NCI-H748 treated with DMSO at 0.1 percent for 48 hours (cell line): Measurements from ENCODE around the gene FAM131C.
A peak's percentile ranks its signal among the peaks of the same experiment; 100 is the strongest.

Experiments used
- DNase-seq: peaks from one replicate; lab custom pipeline; 2025; lab: John Stamatoyannopoulos, UW

FAM131C gene

DNA sequence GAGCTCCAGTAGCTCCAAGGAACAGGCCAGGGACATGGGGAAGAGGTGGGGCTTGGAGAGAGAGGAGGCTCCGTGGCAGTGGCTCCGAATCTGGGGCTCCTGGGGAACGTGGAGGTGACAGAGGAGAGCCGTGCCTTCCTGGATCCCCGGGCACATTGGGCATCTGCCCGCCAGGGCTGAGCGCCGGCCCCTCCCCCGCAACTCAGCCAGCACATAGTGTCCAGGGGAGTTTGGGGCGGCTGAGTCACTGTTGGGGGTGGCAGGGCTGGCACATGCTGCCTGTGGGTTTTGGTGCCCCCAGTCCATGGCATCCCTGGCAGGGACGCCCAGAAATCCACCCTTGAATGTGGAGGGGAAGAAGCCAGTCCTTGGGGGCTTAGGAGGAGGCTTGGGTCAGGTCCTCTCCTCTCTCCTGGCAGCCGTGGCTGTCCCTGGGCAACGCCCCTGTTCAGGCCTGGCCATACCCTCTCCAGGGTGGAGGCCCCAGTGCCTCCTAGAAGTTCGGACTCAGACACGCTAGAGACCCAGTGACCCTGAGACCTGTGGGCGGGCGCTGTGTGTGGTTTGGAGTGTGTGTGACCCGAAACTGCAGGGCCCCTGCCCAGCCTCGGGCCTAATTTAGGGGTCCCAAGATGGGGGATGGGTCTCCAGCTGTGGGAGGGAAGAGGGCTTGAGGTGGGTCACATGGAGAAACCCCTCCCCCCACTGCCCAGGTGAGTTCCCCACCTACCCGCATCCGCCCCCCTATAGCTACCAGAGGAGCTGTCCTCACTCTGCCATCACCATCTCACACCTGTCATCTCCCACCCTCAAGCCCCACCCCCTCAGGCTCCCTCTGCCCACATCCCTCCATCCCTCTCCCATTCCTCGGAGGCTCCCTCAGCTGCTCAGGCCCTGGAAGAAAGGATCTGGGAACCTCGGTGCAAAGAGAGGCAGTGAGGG is 57.2 kb downstream of the FAM131C start:
- no peak for DNase-seq

DNA sequence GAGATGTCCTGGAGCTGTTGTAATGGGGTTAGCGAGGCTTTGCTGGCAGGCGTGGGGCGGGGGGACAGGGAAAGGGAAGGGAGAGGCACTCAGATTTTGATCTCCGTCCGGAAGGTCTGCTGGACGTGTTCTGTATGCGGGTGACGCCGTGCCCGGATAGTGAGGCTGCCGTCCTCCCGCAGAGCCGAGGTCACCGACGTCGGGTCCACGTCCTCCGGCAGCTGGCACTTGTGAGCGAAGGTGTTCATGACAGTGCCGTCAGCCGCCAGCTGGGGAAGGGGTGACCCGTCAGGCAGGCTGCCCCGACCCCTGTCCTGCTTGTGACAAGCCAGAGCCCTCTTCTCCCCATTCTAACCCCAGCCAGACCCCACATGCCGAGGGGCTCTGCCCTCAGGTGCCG is 58.0 kb downstream of the FAM131C start:
- no peak for DNase-seq

DNA sequence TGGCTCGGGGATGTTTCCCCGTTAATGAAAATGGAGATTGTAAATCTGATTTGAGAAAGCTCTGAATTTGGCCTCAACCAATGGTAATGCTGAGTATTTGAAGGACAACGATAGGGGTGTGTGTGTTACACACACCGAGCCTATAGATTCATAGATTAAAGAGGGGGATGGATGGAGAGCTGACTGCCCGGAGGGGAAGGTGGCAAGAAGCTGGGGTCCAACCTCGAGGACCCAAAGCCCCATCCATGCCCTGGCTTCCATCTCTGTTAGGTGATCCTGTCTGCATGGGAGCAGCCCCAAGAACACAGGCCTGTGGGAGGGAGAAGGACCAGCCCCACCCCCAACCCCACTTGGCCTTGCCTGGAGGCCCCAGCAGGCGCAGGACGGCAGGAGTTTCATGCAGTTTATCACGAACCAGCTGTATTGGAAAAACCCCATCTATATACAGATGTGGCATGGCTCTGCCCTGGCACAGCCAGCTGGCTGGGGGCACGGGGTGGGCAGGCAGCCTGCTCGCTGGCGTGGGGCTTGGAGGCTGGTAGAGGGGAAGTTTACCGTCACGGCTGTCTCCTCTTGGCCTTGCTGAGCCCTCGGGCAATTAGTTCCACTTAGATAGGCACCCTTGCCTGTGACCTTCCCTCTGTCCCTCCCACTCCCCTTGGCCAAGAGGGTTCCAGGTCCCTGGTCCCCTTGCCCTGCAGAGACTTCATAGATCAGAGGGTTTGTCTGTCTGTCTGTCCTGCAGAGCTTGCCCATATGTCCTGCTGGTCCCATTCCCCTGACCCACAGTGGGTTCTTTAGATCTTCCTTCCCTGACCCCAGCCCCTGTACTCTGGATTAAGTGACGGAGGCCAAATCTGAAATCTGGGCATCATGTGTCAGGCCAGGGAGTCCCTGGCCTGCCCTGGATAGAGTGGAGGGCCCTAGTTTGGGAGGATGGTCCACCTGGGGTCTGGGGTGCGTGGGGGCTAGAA is 58.7 kb downstream of the FAM131C start:
- DNase-seq, result no peak

DNA sequence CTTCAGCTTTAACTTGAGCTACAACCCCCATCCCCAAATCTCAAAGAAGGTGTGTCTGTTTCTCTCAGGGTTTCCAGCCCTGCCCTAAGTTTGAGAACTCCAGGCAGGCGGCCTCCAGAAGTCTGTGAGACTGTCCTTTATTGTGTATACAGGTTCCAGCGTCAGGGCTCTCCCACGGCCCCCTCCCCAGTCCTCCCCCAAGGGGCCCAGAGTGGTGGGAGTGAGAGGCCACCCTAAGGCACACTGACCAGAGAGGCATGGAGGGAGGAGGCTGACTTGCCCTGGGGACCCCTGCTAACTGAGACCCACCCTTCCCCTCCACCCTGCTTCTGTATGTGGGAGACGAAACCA is 59.6 kb downstream of the FAM131C start:
- DNase-seq, result no peak

DNA sequence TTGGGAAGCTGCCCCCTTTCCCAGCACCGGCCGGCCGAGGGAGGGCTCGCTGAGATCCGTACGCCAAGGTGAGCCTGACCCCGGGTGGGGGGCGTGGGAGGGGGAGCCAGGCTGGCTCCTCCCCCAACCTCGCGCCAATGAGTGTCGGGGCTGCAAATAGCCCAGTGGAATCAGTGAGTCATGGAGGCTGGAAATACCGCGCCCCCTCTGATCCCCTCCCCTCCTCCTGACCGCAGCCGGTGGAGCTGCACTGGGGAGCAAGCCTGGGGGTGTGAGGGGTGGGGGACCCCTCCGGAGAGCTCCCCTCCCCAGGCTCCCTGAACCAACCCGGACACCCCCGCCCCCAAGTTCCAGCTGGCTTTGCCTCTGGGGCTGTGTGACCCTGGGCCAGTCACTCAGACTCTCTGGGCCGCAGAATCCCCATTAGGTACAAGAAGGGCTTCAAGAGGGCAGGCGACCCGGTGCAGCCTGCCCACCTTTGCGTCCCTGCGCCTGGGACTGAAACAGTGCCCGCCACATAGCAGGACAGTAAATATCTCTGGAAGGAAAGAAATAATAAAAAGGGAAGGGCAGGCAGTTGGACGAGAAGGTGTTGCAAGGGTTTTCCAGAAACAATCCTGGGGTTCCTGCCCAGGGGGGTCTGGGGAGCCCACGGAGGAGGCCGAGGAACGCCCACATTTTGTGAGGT is 60.1 kb downstream of the FAM131C start:
- no peak for DNase-seq

DNA sequence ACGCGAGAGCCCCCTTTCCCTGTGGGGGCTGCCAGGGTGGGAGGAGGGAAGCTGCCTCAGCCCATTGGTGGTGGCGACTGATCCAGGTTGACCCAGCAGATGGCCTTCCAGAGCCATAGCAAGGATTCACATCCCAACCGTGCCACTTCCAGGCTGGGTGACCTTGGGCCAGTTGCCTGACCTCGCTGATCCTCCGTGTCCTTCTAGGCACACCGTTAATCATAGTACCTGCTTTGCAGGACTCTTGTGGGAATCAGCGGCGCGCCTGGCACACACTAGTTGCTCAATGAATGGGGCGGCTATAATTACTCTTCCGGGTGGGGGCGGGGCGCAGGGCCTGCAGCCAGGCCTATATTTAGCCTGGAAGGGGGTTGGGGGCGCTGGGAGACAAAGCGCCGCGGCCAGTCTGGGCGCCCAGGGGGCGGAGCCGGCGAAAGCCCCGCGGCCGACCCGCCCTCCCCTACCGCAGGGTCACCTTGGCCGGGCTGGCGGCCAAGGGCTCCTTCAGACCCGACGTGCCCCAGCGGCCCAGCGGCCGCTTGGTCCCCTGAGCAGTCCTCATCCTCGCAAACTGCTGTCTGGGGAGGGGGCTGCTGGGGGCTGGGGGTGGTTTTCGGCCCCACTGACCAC is 60.7 kb downstream of the FAM131C start:
- DNase-seq, result no peak

DNA sequence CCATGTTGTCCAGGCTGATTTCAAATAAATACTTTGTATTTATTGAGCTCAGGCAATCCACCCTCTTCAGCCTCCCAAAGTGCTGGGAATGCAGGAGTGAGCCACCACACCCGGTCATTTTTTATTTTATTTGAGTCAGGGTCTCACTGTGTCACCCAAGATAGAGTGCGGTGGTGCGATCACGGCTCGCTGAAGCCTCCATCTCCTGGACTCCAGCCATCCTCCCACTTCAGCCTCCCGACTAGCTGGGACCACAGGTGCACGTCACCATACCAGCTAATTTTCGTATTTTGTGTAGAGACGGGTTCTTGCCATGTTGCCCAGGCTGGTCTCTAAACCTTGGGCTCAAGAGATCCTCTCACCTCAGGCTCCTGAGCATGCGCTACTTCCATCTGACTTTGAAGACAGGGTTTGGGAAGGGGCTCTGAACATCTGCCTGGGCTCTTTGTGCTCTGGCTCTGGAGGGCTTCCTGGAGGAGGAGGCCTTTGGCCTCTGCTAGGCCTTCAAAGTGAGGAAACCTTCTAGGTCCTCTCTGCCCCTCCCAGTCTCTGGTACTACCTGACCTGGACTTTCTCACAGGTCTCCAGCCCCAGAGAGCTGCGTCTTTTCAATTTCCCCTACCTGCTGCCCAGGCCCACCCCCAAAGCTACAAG is 61.4 kb downstream of the FAM131C start:
- DNase-seq, result no peak

DNA sequence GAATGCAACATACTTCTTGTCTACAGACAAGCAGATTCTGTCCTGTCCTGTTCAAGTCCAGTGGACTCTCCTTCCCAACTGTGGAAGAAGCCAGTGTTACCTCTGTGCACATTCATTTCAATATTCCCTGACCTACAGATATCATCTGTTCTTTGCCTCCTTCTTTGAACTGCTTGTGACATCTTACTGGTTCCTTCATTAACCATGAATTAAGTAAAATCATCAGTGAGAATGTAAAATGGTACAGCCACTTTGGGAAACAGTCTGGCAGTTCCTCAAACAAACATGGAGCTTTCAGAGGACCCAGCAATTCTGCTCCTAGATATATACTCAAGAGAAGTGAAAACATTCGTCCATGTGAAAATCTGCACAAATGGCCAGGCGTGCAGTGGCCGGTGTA is 62.6 kb downstream of the FAM131C start:
- DNase-seq, result no peak

DNA sequence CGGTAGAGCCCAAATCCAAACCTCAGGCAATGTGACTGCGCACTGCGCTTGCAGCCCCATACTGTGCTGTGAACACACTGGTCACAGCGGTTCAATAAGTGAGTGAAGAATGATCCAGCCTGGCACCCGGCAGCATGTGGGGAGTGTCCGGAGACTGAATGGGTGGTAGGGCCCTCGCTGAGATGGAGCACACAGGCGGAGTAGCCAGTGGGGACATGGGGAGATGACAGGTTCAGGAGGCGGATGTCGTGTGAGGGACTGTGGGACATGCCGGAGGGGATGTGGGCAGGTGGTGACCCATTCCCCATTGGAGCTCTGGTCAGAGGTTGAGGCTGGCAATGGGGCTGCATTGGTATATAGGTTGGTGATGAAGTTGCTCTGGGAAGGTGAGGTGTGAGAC is 63.8 kb downstream of the FAM131C start:
- no peak for DNase-seq

DNA sequence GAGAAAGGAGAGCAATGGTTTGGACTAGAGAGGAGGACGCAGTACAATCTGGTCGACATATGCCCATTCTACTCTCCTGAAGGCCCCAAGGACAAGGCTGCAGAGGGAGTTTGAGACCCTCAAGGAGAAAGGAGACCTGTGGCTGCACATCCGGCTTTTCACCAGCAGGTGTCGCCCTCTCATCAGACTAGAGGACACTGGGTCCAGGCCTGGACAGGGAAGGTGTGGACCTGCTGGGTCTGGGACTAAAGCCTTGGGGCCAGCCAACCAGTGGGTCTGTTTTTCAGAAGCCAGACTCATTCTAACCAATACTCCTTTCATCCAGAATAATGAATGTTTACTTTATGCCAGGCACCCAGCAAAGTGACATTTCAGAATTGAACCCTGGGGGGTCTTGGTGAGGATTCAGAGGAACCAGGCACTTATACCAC is 64.4 kb downstream of the FAM131C start:
- DNase-seq, result peak; percentile 25
